GM12878 (cell line): ENCODE data around the gene PTPRB.

Experiments used
- CBX3 ChIP-seq: fragments of 200-600 bp; sonication (generic); IDR thresholded peaks from 2 replicates; pipeline ENCODE4 v1.6.1; 2016; ENCODE audit warnings: low read depth, borderline replicate concordance
- CBX5 ChIP-seq: sonication (generic); IDR thresholded peaks from 2 replicates; pipeline ENCODE4 v1.6.1; 2016; ENCODE audit warnings: low read depth, moderate library complexity, mild to moderate bottlenecking, inconsistent platforms
- MYC ChIP-seq: IDR thresholded peaks from 2 replicates; pipeline ENCODE4 v1.6.1; 2011; ENCODE audit warnings: mild to moderate bottlenecking, low read length, moderate library complexity, inconsistent platforms; ENCODE audit not compliant: insufficient read depth, insufficient replicate concordance, insufficient read length, severe bottlenecking
- PAX8 ChIP-seq: fragments of 450-650 bp; IDR thresholded peaks from 2 replicates; pipeline ENCODE4 v1.6.1; 2017; ENCODE audit warnings: mild to moderate bottlenecking, moderate library complexity
- POLR2AphosphoS5 ChIP-seq: IDR thresholded peaks from 2 replicates; pipeline ENCODE4 v1.6.1; 2011; ENCODE audit warnings: mild to moderate bottlenecking, low read length, inconsistent platforms
- SMC3 ChIP-seq: IDR thresholded peaks from 2 replicates; pipeline ENCODE4 v1.6.1; 2011; ENCODE audit warnings: low read length, improper control_type of control experiment, borderline replicate concordance
- SP1 ChIP-seq: IDR thresholded peaks from one replicate; pipeline ENCODE4 v1.6.1; 2011; ENCODE audit warnings: low read depth, low read length
- TF ChIP-seq, protein P1 (sequence below), 3 experiments: IDR thresholded peaks in 2 of 3; conservative IDR thresholded peaks in 1 of 3; 2 replicates each; pipeline ENCODE4 v1.5.1; 2011; ENCODE audit warnings: low read depth in 3 of 3, low read length in 3 of 3, mild to moderate bottlenecking in 3 of 3, control low read depth in 2 of 3, moderate library complexity in 2 of 3, inconsistent platforms in 1 of 3, mixed read lengths in 1 of 3; ENCODE audit not compliant: control insufficient read depth in 2 of 3, insufficient read depth in 1 of 3; ENCODE audit errors: extremely low read depth in 1 of 3
- TF ChIP-seq, protein P2 (sequence below): IDR thresholded peaks from 2 replicates; pipeline ENCODE4 v1.6.1; 2012; ENCODE audit warnings: improper control_type of control experiment, low read depth, low read length; ENCODE audit not compliant: insufficient replicate concordance

DNA sequence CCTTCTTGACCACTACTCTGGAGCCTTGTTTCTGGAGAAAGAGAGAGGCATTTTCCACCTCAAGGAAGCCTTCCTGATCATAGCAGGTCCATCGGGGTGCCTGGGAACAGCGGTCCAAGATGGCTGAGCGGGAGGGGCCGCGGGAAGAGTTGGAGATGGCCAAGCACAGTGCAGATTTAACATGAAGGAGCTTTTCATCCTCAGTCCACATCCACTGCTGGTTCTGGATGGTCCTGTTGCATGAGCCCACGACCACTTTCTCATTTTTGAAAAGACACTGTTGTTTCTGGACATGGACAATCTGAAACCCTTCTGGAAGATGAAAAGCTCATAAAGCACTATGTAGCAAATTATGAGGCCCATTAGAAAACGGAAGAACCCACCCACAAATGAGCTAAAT is 1.5 kb downstream of the PTPRB start:
- no peak for TF ChIP-seq SP1
- TF ChIP-seq CBX5, result no peak
- TF ChIP-seq SMC3, result no peak
- TF ChIP-seq PAX8, result no peak
- TF ChIP-seq MYC, result no peak
- TF ChIP-seq, protein P1, sequence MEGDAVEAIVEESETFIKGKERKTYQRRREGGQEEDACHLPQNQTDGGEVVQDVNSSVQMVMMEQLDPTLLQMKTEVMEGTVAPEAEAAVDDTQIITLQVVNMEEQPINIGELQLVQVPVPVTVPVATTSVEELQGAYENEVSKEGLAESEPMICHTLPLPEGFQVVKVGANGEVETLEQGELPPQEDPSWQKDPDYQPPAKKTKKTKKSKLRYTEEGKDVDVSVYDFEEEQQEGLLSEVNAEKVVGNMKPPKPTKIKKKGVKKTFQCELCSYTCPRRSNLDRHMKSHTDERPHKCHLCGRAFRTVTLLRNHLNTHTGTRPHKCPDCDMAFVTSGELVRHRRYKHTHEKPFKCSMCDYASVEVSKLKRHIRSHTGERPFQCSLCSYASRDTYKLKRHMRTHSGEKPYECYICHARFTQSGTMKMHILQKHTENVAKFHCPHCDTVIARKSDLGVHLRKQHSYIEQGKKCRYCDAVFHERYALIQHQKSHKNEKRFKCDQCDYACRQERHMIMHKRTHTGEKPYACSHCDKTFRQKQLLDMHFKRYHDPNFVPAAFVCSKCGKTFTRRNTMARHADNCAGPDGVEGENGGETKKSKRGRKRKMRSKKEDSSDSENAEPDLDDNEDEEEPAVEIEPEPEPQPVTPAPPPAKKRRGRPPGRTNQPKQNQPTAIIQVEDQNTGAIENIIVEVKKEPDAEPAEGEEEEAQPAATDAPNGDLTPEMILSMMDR (IDR thresholded peaks at IDR 0.05 in 2 of 3, conservative IDR thresholded peaks at IDR 0.05 in 1 of 3; ENCODE audit: control insufficient read depth in 2 of 3, extremely low read depth in 1 of 3, insufficient read depth in 1 of 3, low read depth in 3 of 3, low read length in 3 of 3), result no peak
- TF ChIP-seq CBX3, result no peak
- TF ChIP-seq POLR2AphosphoS5, result no peak
- TF ChIP-seq, protein P2, sequence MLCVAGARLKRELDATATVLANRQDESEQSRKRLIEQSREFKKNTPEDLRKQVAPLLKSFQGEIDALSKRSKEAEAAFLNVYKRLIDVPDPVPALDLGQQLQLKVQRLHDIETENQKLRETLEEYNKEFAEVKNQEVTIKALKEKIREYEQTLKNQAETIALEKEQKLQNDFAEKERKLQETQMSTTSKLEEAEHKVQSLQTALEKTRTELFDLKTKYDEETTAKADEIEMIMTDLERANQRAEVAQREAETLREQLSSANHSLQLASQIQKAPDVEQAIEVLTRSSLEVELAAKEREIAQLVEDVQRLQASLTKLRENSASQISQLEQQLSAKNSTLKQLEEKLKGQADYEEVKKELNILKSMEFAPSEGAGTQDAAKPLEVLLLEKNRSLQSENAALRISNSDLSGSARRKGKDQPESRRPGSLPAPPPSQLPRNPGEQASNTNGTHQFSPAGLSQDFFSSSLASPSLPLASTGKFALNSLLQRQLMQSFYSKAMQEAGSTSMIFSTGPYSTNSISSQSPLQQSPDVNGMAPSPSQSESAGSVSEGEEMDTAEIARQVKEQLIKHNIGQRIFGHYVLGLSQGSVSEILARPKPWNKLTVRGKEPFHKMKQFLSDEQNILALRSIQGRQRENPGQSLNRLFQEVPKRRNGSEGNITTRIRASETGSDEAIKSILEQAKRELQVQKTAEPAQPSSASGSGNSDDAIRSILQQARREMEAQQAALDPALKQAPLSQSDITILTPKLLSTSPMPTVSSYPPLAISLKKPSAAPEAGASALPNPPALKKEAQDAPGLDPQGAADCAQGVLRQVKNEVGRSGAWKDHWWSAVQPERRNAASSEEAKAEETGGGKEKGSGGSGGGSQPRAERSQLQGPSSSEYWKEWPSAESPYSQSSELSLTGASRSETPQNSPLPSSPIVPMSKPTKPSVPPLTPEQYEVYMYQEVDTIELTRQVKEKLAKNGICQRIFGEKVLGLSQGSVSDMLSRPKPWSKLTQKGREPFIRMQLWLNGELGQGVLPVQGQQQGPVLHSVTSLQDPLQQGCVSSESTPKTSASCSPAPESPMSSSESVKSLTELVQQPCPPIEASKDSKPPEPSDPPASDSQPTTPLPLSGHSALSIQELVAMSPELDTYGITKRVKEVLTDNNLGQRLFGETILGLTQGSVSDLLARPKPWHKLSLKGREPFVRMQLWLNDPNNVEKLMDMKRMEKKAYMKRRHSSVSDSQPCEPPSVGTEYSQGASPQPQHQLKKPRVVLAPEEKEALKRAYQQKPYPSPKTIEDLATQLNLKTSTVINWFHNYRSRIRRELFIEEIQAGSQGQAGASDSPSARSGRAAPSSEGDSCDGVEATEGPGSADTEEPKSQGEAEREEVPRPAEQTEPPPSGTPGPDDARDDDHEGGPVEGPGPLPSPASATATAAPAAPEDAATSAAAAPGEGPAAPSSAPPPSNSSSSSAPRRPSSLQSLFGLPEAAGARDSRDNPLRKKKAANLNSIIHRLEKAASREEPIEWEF, result no peak
